SK-N-SH (cell line): ENCODE results near the gene SSRP1. TPM values are rescaled to one million over a fixed set of nuclear protein-coding genes. Genes with fewer than 3 reads are reported as not detected.

Experiments
- CTCF ChIA-PET: fragments of 300-600, 350-600 bp; formaldehyde crosslinking; extraction: SDS; loops from one replicate; lab custom pipeline; 2021; lab: Yijun Ruan, JAX
- POLR2A ChIA-PET: fragments of 350-600 bp; sonication (Branson Sonifier 250); formaldehyde crosslinking; extraction: SDS; loops from one replicate; lab custom pipeline; 2020; ENCODE audit warnings: antibody characterized with exemption, inconsistent platforms; lab: Yijun Ruan, JAX
- DNase-seq: peaks from one replicate; pipeline ENCODE4 v3.0.0; 2012
- H2AFZ ChIP-seq: fragments of 200-600 bp; sonication (generic); 2 replicates; pipeline ENCODE4 v1.8.1; 2016; ENCODE audit warnings: antibody characterized with exemption, mild to moderate bottlenecking, low read depth
- H3F3A ChIP-seq: fragments of 200-600 bp; sonication (generic); replicated peaks from 2 replicates; pipeline ENCODE3; 2016; ENCODE audit warnings: antibody characterized with exemption, mild to moderate bottlenecking; ENCODE audit not compliant: insufficient read depth
- H3K27ac ChIP-seq, 2 experiments: fragments of 200-500 bp in 1 of 2; fragments of 200-600 bp in 1 of 2; sonication (Bioruptor generic) in 1 of 2; sonication (generic), shearing (Covaris generic) in 1 of 2; 2 replicates each; pipeline versions ENCODE4 v1.5.1 to v1.6.1; 2014 to 2016; ENCODE audit warnings: low read depth in 2 of 2, inconsistent platforms in 1 of 2, low read length in 1 of 2, mild to moderate bottlenecking in 1 of 2, mixed read lengths in 1 of 2
- H3K27me3 ChIP-seq: fragments of 200-600 bp; sonication (generic), shearing (Covaris generic); 2 replicates; pipeline ENCODE4 v1.6.1; 2016; ENCODE audit warnings: mixed run types; ENCODE audit not compliant: insufficient read depth
- H3K36me3 ChIP-seq, 2 experiments: fragments of 200-500 bp in 1 of 2; fragments of 200-600 bp in 1 of 2; sonication (Bioruptor generic) in 1 of 2; sonication (generic) in 1 of 2; replicated peaks in 1 of 2; 2 replicates each; pipeline versions ENCODE3 to v1.5.1; 2014 to 2016; ENCODE audit warnings: low read length in 1 of 2, mild to moderate bottlenecking in 1 of 2; ENCODE audit not compliant: insufficient read depth in 2 of 2, control insufficient read depth in 1 of 2
- H3K4me1 ChIP-seq, 2 experiments: fragments of 200-500 bp in 1 of 2; fragments of 200-600 bp in 1 of 2; sonication (Bioruptor generic) in 1 of 2; sonication (generic), shearing (Covaris generic) in 1 of 2; 2 replicates each; pipeline versions ENCODE4 v1.5.1 to v1.6.1; 2014 to 2016; ENCODE audit warnings: low read depth in 1 of 2, low read length in 1 of 2, mixed run types in 1 of 2; ENCODE audit not compliant: insufficient read depth in 2 of 2, control insufficient read depth in 1 of 2
- H3K4me2 ChIP-seq: fragments of 200-600 bp; sonication (generic), shearing (Covaris generic); 2 replicates; pipeline ENCODE4 v1.6.1; 2017; ENCODE audit warnings: mixed run types
- H3K4me3 ChIP-seq, 2 experiments: fragments of 200-500 bp in 1 of 2; fragments of 200-600 bp in 1 of 2; sonication (Bioruptor generic) in 1 of 2; sonication (generic), shearing (Covaris generic) in 1 of 2; 2 replicates each; pipeline versions ENCODE4 v1.5.1 to v1.8.1; 2014 to 2016; ENCODE audit warnings: low read depth in 2 of 2, inconsistent platforms in 1 of 2, low read length in 1 of 2, mild to moderate bottlenecking in 1 of 2, mixed read lengths in 1 of 2, moderate library complexity in 1 of 2
- H3K79me2 ChIP-seq: fragments of 200-600 bp; sonication (generic); 2 replicates; pipeline ENCODE4 v1.8.1; 2017; ENCODE audit warnings: mild to moderate bottlenecking; ENCODE audit not compliant: insufficient read depth
- H3K9ac ChIP-seq: fragments of 200-600 bp; sonication (generic); 2 replicates; pipeline ENCODE4 v1.6.1; 2017; ENCODE audit warnings: mixed run types
- H3K9me2 ChIP-seq: fragments of 200-600 bp; sonication (generic); 2 replicates; pipeline ENCODE4 v1.6.1; 2017; ENCODE audit warnings: mixed run types
- H3K9me3 ChIP-seq: fragments of 200-600 bp; sonication (generic); 2 replicates; pipeline ENCODE4 v1.6.1; 2017; ENCODE audit warnings: mixed run types, mild to moderate bottlenecking, moderate library complexity
- H4K20me1 ChIP-seq: fragments of 200-600 bp; sonication (generic); 2 replicates; pipeline ENCODE4 v1.6.1; 2017; ENCODE audit warnings: mild to moderate bottlenecking, mixed run types; ENCODE audit not compliant: insufficient read depth
- CTCF ChIP-seq: fragments of 200-600 bp; sonication (generic); IDR thresholded peaks from 2 replicates; pipeline ENCODE4 v1.6.1; 2017; ENCODE audit warnings: antibody characterized with exemption, mild to moderate bottlenecking, moderate library complexity
- ELF1 ChIP-seq: IDR thresholded peaks from 2 replicates; pipeline ENCODE4 v1.4.0; 2012
- EP300 ChIP-seq, 2 experiments: IDR thresholded peaks; 2 replicates each; pipeline versions ENCODE4 v1.4.0 to v1.6.1; 2012; ENCODE audit warnings: borderline replicate concordance in 1 of 2, low read depth in 1 of 2, low read length in 1 of 2
- EZH2phosphoT487 ChIP-seq: fragments of 200-600 bp; sonication (generic); IDR thresholded peaks from 2 replicates; pipeline ENCODE4 v1.6.1; 2017; ENCODE audit warnings: low read depth, mixed run types, mild to moderate bottlenecking, antibody characterized with exemption, moderate library complexity, borderline replicate concordance
- FOSL2 ChIP-seq: IDR thresholded peaks from 2 replicates; pipeline ENCODE4 v1.4.0; 2012; ENCODE audit warnings: low read depth, mild to moderate bottlenecking, moderate library complexity, borderline replicate concordance
- GABPA ChIP-seq: IDR thresholded peaks from 2 replicates; pipeline ENCODE4 v1.4.0; 2012; ENCODE audit warnings: low read depth, mild to moderate bottlenecking
- GATA2 ChIP-seq: sonication (generic); formaldehyde crosslinking; IDR thresholded peaks from 2 replicates; pipeline ENCODE4 v1.5.0; 2020; ENCODE audit warnings: mild to moderate bottlenecking, missing genetic modification reagents
- MEF2A ChIP-seq: IDR thresholded peaks from 2 replicates; pipeline ENCODE4 v1.4.0; 2012; ENCODE audit warnings: low read depth, borderline replicate concordance
- MXI1 ChIP-seq: IDR thresholded peaks from 2 replicates; pipeline ENCODE4 v1.6.1; 2012; ENCODE audit warnings: mild to moderate bottlenecking, low read depth, low read length, improper control_type of control experiment
- NFIC ChIP-seq: IDR thresholded peaks from 2 replicates; pipeline ENCODE4 v1.4.0; 2012; ENCODE audit warnings: borderline replicate concordance
- PBX3 ChIP-seq: IDR thresholded peaks from 2 replicates; pipeline ENCODE4; 2012
- POLR2AphosphoS5 ChIP-seq: IDR thresholded peaks from 2 replicates; pipeline ENCODE4 v1.6.1; 2012; ENCODE audit warnings: low read depth, low read length
- RAD21 ChIP-seq: IDR thresholded peaks from 2 replicates; pipeline ENCODE4 v1.6.1; 2012; ENCODE audit warnings: mild to moderate bottlenecking, low read length
- RCOR1 ChIP-seq: fragments of 150-350 bp; IDR thresholded peaks from 2 replicates; pipeline ENCODE4 v1.6.1; 2017; ENCODE audit warnings: antibody characterized with exemption, low read length
- REST ChIP-seq: IDR thresholded peaks from 2 replicates; pipeline ENCODE4 v1.6.1; 2012; ENCODE audit warnings: mild to moderate bottlenecking, low read depth, low read length, moderate library complexity
- SIN3A ChIP-seq: IDR thresholded peaks from 2 replicates; pipeline ENCODE4 v1.6.1; 2012; ENCODE audit warnings: low read depth, mild to moderate bottlenecking, low read length, moderate library complexity, borderline replicate concordance
- SMC3 ChIP-seq: IDR thresholded peaks from 2 replicates; pipeline ENCODE4 v1.6.1; 2012; ENCODE audit warnings: low read depth, low read length, improper control_type of control experiment
- TAF1 ChIP-seq: IDR thresholded peaks from 2 replicates; pipeline ENCODE4 v1.6.1; 2012; ENCODE audit warnings: low read depth, mild to moderate bottlenecking, low read length, moderate library complexity, borderline replicate concordance
- TCF12 ChIP-seq: IDR thresholded peaks from 2 replicates; pipeline ENCODE4 v1.4.0; 2012
- USF2 ChIP-seq: fragments of 150-350 bp; IDR thresholded peaks from 2 replicates; pipeline ENCODE4 v1.6.1; 2017; ENCODE audit warnings: antibody characterized with exemption, low read length, low read depth, borderline replicate concordance
- YY1 ChIP-seq: IDR thresholded peaks from 2 replicates; pipeline ENCODE4 v1.4.0; 2012; ENCODE audit warnings: low read depth, mild to moderate bottlenecking
- WGBS: methylation state at CpG from one replicate; pipeline ENCODE4 v1.1.6; 2017; ENCODE audit warnings: low lambda C conversion rate; 5-methylcytosine and 5-hydroxymethylcytosine counted together
- polyA plus RNA-seq, 3 experiments: library from polyadenylated mRNA; depleted of rRNA; stranded (reverse); fragments of >200 nt; gene quantifications; 2 replicates each; pipeline ENCODE4 v1.2.3, GENCODE V29; 2012

The SSRP1 gene
- polyA plus RNA-seq, 1 of the 3 experiments (the other 2 are of a cell fraction): 137 TPM

- H3K9ac ChIP-seq: no peak overlapping the region
- no peaks in the 10 kb centered on the region for H3K9me2 ChIP-seq
- H3K9me3 ChIP-seq: no peaks in the 10 kb centered on the region
- H3K36me3 ChIP-seq: no peaks in the 10 kb centered on the region
- no peak for DNase-seq
- POLR2A ChIA-PET: no interaction called here
- H4K20me1 ChIP-seq: no peaks in the 10 kb centered on the region
- WGBS: 93% methylated on average over 3 of the region's 3 CpGs
- CTCF ChIA-PET: no interaction called here
- TF ChIP-seq EP300 (IDR thresholded peaks at IDR 0.05; ENCODE audit: borderline replicate concordance in 1 of 2, low read depth in 1 of 2, low read length in 1 of 2): no peak
- no peak for TF ChIP-seq GATA2 (CRISPR knock-in tag)
- TF ChIP-seq RAD21: no peak
- no peak for TF ChIP-seq YY1
- TF ChIP-seq FOSL2: no peak
- TF ChIP-seq CTCF: no peak
- no peak for TF ChIP-seq TCF12
- no peak for TF ChIP-seq EZH2phosphoT487
- TF ChIP-seq SIN3A: no peak
- TF ChIP-seq USF2: no peak
- TF ChIP-seq RCOR1: no peak
- no peak for TF ChIP-seq ELF1
- peaks cover 3% of the 10 kb centered on the region for H3F3A ChIP-seq
- no peak overlapping the region for H3K4me2 ChIP-seq
- H3K27ac ChIP-seq: no peak overlapping the region
- no peak overlapping the region for H2AFZ ChIP-seq
- H3K4me3 ChIP-seq: no peak overlapping the region
- no peaks in the 10 kb centered on the region for H3K79me2 ChIP-seq
- H3K27me3 ChIP-seq: no peaks in the 10 kb centered on the region
- H3K4me1 ChIP-seq: peaks cover 4 to 7% of the 10 kb centered on the region in 2 experiments; a peak in 2 of 4 replicates
Measured at GRCh38 chr11:57287884-57288283, 47.8 kb downstream of the SSRP1 start.

GRCh38 chr11:57283231-57283990, 52.3 kb downstream of the SSRP1 start:
- WGBS: 88% methylated on average over 1 of the region's 2 CpGs
- Histone ChIP-seq H3K4me2 (no peak overlapping the region), H3K36me3 (no peaks in the 10 kb centered on the region), H2AFZ (no peak overlapping the region), H3F3A (peaks cover 3% of the 10 kb centered on the region), H3K79me2 (no peaks in the 10 kb centered on the region), H3K9me2 (no peaks in the 10 kb centered on the region), H4K20me1 (no peaks in the 10 kb centered on the region), H3K27me3 (no peaks in the 10 kb centered on the region), H3K9me3 (no peaks in the 10 kb centered on the region), H3K4me1 (0 out of 4 replicates have a peak, but pooled peaks cover 0 to under 1% of the 10 kb centered on the region in 2 experiments), H3K4me3 (no peak overlapping the region), H3K9ac (no peak overlapping the region), H3K27ac (no peak overlapping the region)
- no peak for DNase-seq
- ChIA-PET POLR2A (no interaction called here), CTCF (no interaction called here)
- TF ChIP-seq MEF2A: no peak
- no peak for TF ChIP-seq MXI1
- no peak for TF ChIP-seq GABPA
- TF ChIP-seq EZH2phosphoT487: no peak
- TF ChIP-seq FOSL2: no peak
- no peak for TF ChIP-seq PBX3
- no peak for TF ChIP-seq POLR2AphosphoS5
- TF ChIP-seq TAF1: no peak
- no peak for TF ChIP-seq SMC3
- no peak for TF ChIP-seq NFIC
- no peak for TF ChIP-seq REST
